Osteocyte (in vitro differentiated cells): Measurements from ENCODE around the gene LUZP2. TPM values are rescaled to one million over a fixed set of nuclear protein-coding genes. Genes with fewer than 3 reads are reported as not detected.

ENCODE experiments used
- DNase-seq: peaks from one replicate; pipeline ENCODE4 v3.0.0; 2021; ENCODE audit warnings: mixed read lengths; ENCODE audit not compliant: unreplicated experiment; ENCODE audit errors: extremely low spot score
- H3K27ac Mint-ChIP-seq: one replicate; pipeline ENCODE4 v1.8.0; 2021; ENCODE audit warnings: mild to moderate bottlenecking, mixed read lengths; ENCODE audit not compliant: unreplicated experiment
- H3K27me3 Mint-ChIP-seq: one replicate; pipeline ENCODE4 v1.8.0; 2021; ENCODE audit warnings: mixed read lengths; ENCODE audit not compliant: unreplicated experiment
- H3K36me3 Mint-ChIP-seq: one replicate; pipeline ENCODE4 v1.8.0; 2021; ENCODE audit warnings: mixed read lengths; ENCODE audit not compliant: unreplicated experiment
- H3K4me1 Mint-ChIP-seq: one replicate; pipeline ENCODE4 v1.8.0; 2021; ENCODE audit warnings: mixed read lengths; ENCODE audit not compliant: unreplicated experiment
- H3K4me3 Mint-ChIP-seq: one replicate; pipeline ENCODE4 v1.8.0; 2021; ENCODE audit warnings: mild to moderate bottlenecking, moderate library complexity, mixed read lengths; ENCODE audit not compliant: unreplicated experiment
- H3K9me3 Mint-ChIP-seq: one replicate; pipeline ENCODE4 v1.8.0; 2021; ENCODE audit warnings: mixed read lengths; ENCODE audit not compliant: unreplicated experiment
- total RNA-seq: library from RNA; stranded (reverse); gene quantifications from 2 replicates; pipeline ENCODE4 v1.2.1, GENCODE V29; 2021
- TF ChIP-seq, protein P1 (sequence below): fragments of 200-600 bp; sonication (generic); IDR thresholded peaks from 2 replicates; pipeline ENCODE4 v1.5.0; 2021; ENCODE audit warnings: antibody characterized with exemption, mild to moderate bottlenecking, moderate library complexity

The LUZP2 gene
- total RNA-seq, 1 donor from 2014 or later, result 3.5 TPM

DNA sequence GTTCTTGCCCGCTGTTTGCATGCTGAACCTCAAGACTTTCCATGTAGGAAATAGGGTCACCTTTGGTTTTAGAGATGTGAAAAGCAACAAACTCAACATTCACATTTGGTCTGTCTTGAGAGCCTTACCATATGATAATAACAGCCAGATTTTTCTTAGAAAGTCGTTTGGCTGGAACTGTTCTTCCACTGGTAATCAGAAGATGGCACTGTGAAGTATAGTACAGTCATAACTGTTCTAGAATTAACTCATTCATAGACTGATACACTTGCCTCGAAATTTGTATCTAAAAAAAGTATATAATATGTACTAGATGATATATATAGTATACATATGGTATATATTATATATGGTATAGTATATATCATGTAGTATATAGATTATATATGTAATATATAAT is 12.3 kb downstream of the LUZP2 start:
- H3K4me3 Mint-ChIP-seq, result no peak overlapping the region
- DNase-seq, result no peak
- H3K9me3 Mint-ChIP-seq, result no peaks in the 10 kb centered on the region
- H3K4me1 Mint-ChIP-seq, result peaks cover 14% of the 10 kb centered on the region
- TF ChIP-seq, protein P1, sequence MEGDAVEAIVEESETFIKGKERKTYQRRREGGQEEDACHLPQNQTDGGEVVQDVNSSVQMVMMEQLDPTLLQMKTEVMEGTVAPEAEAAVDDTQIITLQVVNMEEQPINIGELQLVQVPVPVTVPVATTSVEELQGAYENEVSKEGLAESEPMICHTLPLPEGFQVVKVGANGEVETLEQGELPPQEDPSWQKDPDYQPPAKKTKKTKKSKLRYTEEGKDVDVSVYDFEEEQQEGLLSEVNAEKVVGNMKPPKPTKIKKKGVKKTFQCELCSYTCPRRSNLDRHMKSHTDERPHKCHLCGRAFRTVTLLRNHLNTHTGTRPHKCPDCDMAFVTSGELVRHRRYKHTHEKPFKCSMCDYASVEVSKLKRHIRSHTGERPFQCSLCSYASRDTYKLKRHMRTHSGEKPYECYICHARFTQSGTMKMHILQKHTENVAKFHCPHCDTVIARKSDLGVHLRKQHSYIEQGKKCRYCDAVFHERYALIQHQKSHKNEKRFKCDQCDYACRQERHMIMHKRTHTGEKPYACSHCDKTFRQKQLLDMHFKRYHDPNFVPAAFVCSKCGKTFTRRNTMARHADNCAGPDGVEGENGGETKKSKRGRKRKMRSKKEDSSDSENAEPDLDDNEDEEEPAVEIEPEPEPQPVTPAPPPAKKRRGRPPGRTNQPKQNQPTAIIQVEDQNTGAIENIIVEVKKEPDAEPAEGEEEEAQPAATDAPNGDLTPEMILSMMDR, result peak; percentile 67
- H3K36me3 Mint-ChIP-seq, result no peaks in the 10 kb centered on the region
- peaks cover 8% of the 10 kb centered on the region for H3K27me3 Mint-ChIP-seq
- H3K27ac Mint-ChIP-seq, result no peak overlapping the region

DNA sequence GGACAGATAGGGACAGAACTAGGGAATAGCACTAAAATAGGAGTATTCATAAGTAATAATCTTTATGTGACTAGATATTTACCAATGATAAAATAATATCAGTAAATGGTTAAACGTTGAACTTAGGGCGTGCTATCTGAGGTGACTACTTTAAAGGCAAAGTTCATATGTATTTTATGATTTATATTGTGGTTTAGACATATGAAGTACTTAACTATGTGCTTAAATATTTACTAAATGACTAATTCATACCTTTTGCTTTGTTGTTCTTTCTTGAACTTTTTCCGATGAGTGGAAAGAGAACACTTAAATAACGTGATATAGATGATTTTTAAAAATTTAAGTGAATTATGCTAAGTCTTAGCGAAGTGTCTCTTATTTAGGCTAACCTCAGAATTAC is 14.7 kb downstream of the LUZP2 start:
- TF ChIP-seq, protein P1, result no peak
- H3K4me1 Mint-ChIP-seq, result peaks cover 27% of the 10 kb centered on the region
- no peak for DNase-seq

DNA sequence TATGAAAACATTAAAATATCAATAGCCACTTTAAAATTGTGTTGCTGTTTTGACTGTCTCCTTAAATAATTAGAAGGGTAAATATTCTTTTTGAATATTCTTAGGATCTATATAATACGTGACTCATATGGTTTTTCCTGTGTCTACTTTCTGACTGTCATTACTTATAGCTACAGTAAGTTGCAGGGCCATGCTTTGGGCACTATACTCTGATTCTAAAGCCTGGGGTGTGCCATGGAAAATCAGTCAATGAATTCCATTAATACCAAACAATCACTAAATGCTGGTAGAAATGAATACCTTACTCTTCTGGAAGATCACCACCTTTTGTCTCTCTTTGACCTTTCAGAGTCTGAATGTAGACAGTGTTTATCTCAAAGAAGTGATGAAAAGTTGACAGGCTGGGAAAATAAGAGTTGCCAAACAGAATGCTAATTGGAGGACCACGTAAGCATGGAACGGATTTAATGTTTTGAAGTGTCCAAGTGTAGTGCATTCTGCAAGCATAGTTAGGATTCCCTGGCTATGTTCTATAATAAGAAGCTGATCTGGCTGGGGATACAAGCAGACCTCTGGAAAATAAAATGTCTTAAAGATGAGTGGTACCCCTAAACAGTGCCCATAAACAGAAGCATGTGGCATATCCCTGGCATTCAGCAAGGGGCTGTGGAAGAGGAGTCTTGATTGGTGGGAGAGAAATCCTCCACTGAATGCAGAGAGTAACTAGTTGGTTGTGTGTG is 16.8 kb downstream of the LUZP2 start:
- TF ChIP-seq, protein P1, result no peak
- H3K36me3 Mint-ChIP-seq, result no peaks in the 10 kb centered on the region
- H3K4me1 Mint-ChIP-seq, result peaks cover 28% of the 10 kb centered on the region
- H3K27me3 Mint-ChIP-seq, result no peaks in the 10 kb centered on the region
- DNase-seq, result no peak
- no peak overlapping the region for H3K27ac Mint-ChIP-seq
- no peaks in the 10 kb centered on the region for H3K9me3 Mint-ChIP-seq
- H3K4me3 Mint-ChIP-seq, result no peak overlapping the region

More for the DNA sequence above, 14.7 kb downstream of the LUZP2 start:
- H3K27ac Mint-ChIP-seq, result no peak overlapping the region
- H3K9me3 Mint-ChIP-seq, result no peaks in the 10 kb centered on the region
- peaks cover 2% of the 10 kb centered on the region for H3K27me3 Mint-ChIP-seq
- no peaks in the 10 kb centered on the region for H3K36me3 Mint-ChIP-seq
- H3K4me3 Mint-ChIP-seq, result no peak overlapping the region

DNA sequence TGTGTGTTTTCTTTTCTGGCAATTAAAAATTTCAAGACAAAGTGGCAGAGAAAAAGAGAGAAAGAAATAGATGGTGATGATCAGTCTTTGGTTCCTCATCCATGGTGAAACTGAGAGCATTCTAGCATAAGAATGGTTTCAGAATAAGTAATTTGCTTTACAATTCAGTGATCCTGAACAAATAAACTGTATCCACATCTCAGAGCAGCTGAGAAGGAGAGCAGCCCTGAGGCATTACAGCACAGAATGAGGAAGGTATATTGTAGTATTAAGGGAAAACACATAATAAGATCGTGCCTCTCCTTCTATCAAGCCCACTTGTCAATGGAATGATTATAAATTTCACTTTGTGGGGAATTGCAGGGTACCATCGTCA is 17.4 kb downstream of the LUZP2 start:
- H3K36me3 Mint-ChIP-seq, result no peaks in the 10 kb centered on the region
- H3K4me3 Mint-ChIP-seq, result no peak overlapping the region
- DNase-seq, result no peak
- TF ChIP-seq, protein P1, result no peak
- H3K27ac Mint-ChIP-seq, result no peak overlapping the region
- H3K4me1 Mint-ChIP-seq, result peaks cover 28% of the 10 kb centered on the region
- no peaks in the 10 kb centered on the region for H3K9me3 Mint-ChIP-seq
- no peaks in the 10 kb centered on the region for H3K27me3 Mint-ChIP-seq

DNA sequence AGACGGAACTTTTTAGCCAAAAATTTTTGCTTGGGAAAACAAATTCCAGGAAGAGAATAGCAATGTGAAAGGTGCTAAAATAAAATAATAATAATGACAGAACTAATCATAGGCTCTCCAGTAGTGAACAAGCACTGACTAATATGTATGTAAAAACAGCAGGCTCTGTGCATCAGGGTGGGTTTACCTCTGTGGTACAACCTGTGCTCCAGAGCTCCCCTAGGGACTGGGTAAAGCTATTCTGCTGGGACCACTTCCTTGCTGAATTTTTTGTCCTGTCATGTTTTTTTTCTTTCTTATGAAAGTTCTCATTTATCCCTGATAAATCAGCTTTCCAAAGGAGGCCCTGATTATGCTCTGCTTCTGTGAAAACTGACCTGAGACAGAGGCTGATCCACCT is 18.8 kb downstream of the LUZP2 start:
- TF ChIP-seq, protein P1, result no peak
- no peak overlapping the region for H3K27ac Mint-ChIP-seq
- no peak for DNase-seq
- no peak overlapping the region for H3K4me3 Mint-ChIP-seq
- no peaks in the 10 kb centered on the region for H3K27me3 Mint-ChIP-seq
- H3K4me1 Mint-ChIP-seq, result peaks cover 28% of the 10 kb centered on the region
- no peaks in the 10 kb centered on the region for H3K9me3 Mint-ChIP-seq
- no peaks in the 10 kb centered on the region for H3K36me3 Mint-ChIP-seq
